GM12878 (cell line): ENCODE data around the gene ROCK2.

Experiments
- EP300 ChIP-seq, 2 experiments: fragments of 150-350 bp in 1 of 2; IDR thresholded peaks; 2 replicates each; pipeline ENCODE4 v1.6.1; 2011 to 2012; ENCODE audit warnings: low read depth in 2 of 2, low read length in 2 of 2, borderline replicate concordance in 1 of 2, improper control_type of control experiment in 1 of 2, inconsistent platforms in 1 of 2; ENCODE audit not compliant: control insufficient read depth in 1 of 2
- ESRRA ChIP-seq: IDR thresholded peaks from 2 replicates; pipeline ENCODE4 v1.6.1; 2012; ENCODE audit warnings: mild to moderate bottlenecking, low read length, improper control_type of control experiment
- HDAC2 ChIP-seq: fragments of 200-600 bp; sonication (generic); IDR thresholded peaks from 2 replicates; pipeline ENCODE4 v1.6.1; 2017
- YBX1 ChIP-seq: fragments of 450-650 bp; IDR thresholded peaks from 2 replicates; pipeline ENCODE4 v1.6.1; 2016; ENCODE audit warnings: antibody characterized with exemption
- TF ChIP-seq, protein P1 (sequence below), 3 experiments: IDR thresholded peaks in 2 of 3; conservative IDR thresholded peaks in 1 of 3; 2 replicates each; pipeline ENCODE4 v1.5.1; 2011; ENCODE audit warnings: low read depth in 3 of 3, low read length in 3 of 3, mild to moderate bottlenecking in 3 of 3, control low read depth in 2 of 3, moderate library complexity in 2 of 3, inconsistent platforms in 1 of 3, mixed read lengths in 1 of 3; ENCODE audit not compliant: control insufficient read depth in 2 of 3, insufficient read depth in 1 of 3; ENCODE audit errors: extremely low read depth in 1 of 3
- TF ChIP-seq, protein P2 (sequence below): IDR thresholded peaks from 2 replicates; pipeline ENCODE4 v1.6.1; 2012; ENCODE audit warnings: low read length, inconsistent platforms

DNA sequence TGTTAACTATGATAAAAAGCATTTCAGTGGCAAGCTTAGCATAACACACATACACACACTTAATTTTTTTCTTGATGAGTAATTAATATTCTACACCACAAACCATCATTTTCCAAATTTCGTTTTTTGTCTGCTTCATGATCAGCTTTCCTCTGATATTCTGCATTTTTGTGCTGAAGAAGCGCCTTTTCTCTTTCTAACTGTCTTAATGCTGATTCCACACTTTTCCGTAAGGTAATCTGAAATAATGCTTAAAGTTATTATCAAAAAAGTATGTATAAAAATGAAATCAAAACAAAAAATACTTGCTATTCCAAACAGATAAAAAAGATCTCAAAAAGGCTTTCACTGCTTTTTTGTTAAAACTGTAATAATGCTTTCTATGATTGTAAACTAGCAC is 129.0 kb downstream of the ROCK2 start:
- no peak for TF ChIP-seq HDAC2
- TF ChIP-seq, protein P1, sequence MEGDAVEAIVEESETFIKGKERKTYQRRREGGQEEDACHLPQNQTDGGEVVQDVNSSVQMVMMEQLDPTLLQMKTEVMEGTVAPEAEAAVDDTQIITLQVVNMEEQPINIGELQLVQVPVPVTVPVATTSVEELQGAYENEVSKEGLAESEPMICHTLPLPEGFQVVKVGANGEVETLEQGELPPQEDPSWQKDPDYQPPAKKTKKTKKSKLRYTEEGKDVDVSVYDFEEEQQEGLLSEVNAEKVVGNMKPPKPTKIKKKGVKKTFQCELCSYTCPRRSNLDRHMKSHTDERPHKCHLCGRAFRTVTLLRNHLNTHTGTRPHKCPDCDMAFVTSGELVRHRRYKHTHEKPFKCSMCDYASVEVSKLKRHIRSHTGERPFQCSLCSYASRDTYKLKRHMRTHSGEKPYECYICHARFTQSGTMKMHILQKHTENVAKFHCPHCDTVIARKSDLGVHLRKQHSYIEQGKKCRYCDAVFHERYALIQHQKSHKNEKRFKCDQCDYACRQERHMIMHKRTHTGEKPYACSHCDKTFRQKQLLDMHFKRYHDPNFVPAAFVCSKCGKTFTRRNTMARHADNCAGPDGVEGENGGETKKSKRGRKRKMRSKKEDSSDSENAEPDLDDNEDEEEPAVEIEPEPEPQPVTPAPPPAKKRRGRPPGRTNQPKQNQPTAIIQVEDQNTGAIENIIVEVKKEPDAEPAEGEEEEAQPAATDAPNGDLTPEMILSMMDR (IDR thresholded peaks at IDR 0.05 in 2 of 3, conservative IDR thresholded peaks at IDR 0.05 in 1 of 3; ENCODE audit: control insufficient read depth in 2 of 3, extremely low read depth in 1 of 3, insufficient read depth in 1 of 3, low read depth in 3 of 3, low read length in 3 of 3): no peak
- TF ChIP-seq ESRRA: no peak
- TF ChIP-seq, protein P2, sequence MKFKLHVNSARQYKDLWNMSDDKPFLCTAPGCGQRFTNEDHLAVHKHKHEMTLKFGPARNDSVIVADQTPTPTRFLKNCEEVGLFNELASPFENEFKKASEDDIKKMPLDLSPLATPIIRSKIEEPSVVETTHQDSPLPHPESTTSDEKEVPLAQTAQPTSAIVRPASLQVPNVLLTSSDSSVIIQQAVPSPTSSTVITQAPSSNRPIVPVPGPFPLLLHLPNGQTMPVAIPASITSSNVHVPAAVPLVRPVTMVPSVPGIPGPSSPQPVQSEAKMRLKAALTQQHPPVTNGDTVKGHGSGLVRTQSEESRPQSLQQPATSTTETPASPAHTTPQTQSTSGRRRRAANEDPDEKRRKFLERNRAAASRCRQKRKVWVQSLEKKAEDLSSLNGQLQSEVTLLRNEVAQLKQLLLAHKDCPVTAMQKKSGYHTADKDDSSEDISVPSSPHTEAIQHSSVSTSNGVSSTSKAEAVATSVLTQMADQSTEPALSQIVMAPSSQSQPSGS: no peak
- no peak for TF ChIP-seq YBX1
- no peak for TF ChIP-seq EP300 (IDR thresholded peaks at IDR 0.05; ENCODE audit: borderline replicate concordance in 1 of 2, control insufficient read depth in 1 of 2, low read depth in 2 of 2, low read length in 2 of 2)
